ENCODE data around the gene DBT. TPM values are rescaled to one million over a fixed set of nuclear protein-coding genes. Genes with fewer than 3 reads are reported as not detected.

The DBT gene
- total RNA-seq, 8 experiments from 2014 or later, result 7.5 to 20.0 (median 10.9) TPM

Other genes with a start within 250 kb of the DBT start
- gene SASS6, start 116.9 kb downstream of the DBT start, total RNA-seq, result 10 to 100 TPM in 2 of 8 experiments, 1 to 10 TPM in 5, under 1 TPM in 1; 0.97 to 12.5 (median 8.0) TPM
- 10 to 100 TPM; 16.8 to 34.5 (median 22.5) TPM for gene TRMT13, start 116.7 kb downstream of the DBT start, total RNA-seq
- gene LRRC39, start 71.6 kb downstream of the DBT start, total RNA-seq, result 1 to 10 TPM in 7 of 8 experiments, under 1 TPM in 1; 0.81 to 3.9 (median 2.0) TPM
- gene RTCA, start 16.4 kb upstream of the DBT start, total RNA-seq, result 10 to 100 TPM; 24.9 to 58.6 (median 41.7) TPM
- gene CDC14A, start 102.7 kb upstream of the DBT start, total RNA-seq, result 1 to 10 TPM; 2.2 to 8.8 (median 4.4) TPM

Data from motor neuron (in vitro differentiated cells).